Mucosa of descending colon (tissue), 3 donors: ENCODE data around the gene KDM1A. TPM values are rescaled to one million over a fixed set of nuclear protein-coding genes. Genes with fewer than 3 reads are reported as not detected.

Experiments
- ATAC-seq: fragments of 200-7000 bp; cut with Tn5 transposase; one replicate; pipeline ENCODE4 v1.9.1; 2020; ENCODE audit warnings: mild to moderate bottlenecking, moderate library complexity
- DNase-seq, 3 donors: peaks; one replicate each; pipeline ENCODE4 v3.0.0-alpha.2; 2020
- H3K36me3 ChIP-seq: fragments of 200-600 bp; one replicate; pipeline ENCODE4 v1.8.0; 2021; ENCODE audit warnings: low read depth, mild to moderate bottlenecking
- H3K4me1 ChIP-seq: fragments of 200-600 bp; one replicate; pipeline ENCODE4 v1.8.0; 2021; ENCODE audit warnings: low read depth, mild to moderate bottlenecking
- H3K4me3 ChIP-seq: fragments of 200-600 bp; one replicate; pipeline ENCODE4 v1.8.0; 2021; ENCODE audit warnings: mild to moderate bottlenecking
- H3K9me3 ChIP-seq: fragments of 200-600 bp; one replicate; pipeline ENCODE4 v1.8.0; 2021; ENCODE audit warnings: mild to moderate bottlenecking
- CTCF ChIP-seq: fragments of 200-600 bp; IDR thresholded peaks from one replicate; pipeline ENCODE4 v1.8.0; 2022; ENCODE audit warnings: antibody characterized with exemption, mild to moderate bottlenecking
- intact Hi-C, 2 donors: fragments of 100-400 bp; cut with DNase I in 1 of 2; cut with micrococcal nuclease in 1 of 2; formaldehyde crosslinking; loops; one replicate each; pipeline versions ENCODE4 v1.11.0 to v1.11.1; 2022; cut with DNase I, micrococcal nuclease
- total RNA-seq, 3 donors: library from RNA; stranded (reverse); fragmentation: NEBNext Ultra II Directional in 2 of 3; extraction: Animal tissue kit (Norgen Biotek cat#: 25700) in 2 of 3; gene quantifications; one replicate each; pipeline versions ENCODE4 v1.2.1 to v1.2.4, GENCODE V29; 2021 to 2023
- donor health status: DM: no; HTN: no; CAD: no; lungs with moderate emphysema.
- donor health status: DM: no; HTN: no; CAD: no.
- donor health status: DM: no; HTN: yes; CAD: no.

KDM1A gene
- total RNA-seq, 3 donors from 2014 or later: 37.5 to 61.3 (median 49.3) TPM

- no peaks in the 10 kb centered on the region for H3K9me3 ChIP-seq
- DNase-seq (no peak), ATAC-seq (no peak)
- H3K4me3 ChIP-seq: no peak overlapping the region
- H3K4me1 ChIP-seq: no peaks in the 10 kb centered on the region
- no peaks in the 10 kb centered on the region for H3K36me3 ChIP-seq
- TF ChIP-seq CTCF: no peak
- intact Hi-C loops: no loop called here
These were observed 89.8 kb downstream of the KDM1A start for GRCh38 chr1:23108918-23109533.

GRCh38 chr1:23110391-23110790 lies 91.1 kb downstream of the KDM1A start:
- intact Hi-C loops: no loop called here
- Histone ChIP-seq H3K9me3 (no peaks in the 10 kb centered on the region), H3K4me3 (no peak overlapping the region), H3K4me1 (no peaks in the 10 kb centered on the region), H3K36me3 (no peaks in the 10 kb centered on the region)
- no peak for DNase-seq
- no peak for TF ChIP-seq CTCF
- ATAC-seq: no peak

- Histone ChIP-seq H3K4me3 (no peak overlapping the region), H3K9me3 (no peaks in the 10 kb centered on the region), H3K36me3 (no peaks in the 10 kb centered on the region), H3K4me1 (peaks cover 5% of the 10 kb centered on the region)
- no peak for TF ChIP-seq CTCF
- intact Hi-C loops: no loop called here
- ATAC-seq (no peak), DNase-seq (no peak)
These were observed 92.6 kb downstream of the KDM1A start for GRCh38 chr1:23111600-23112535.

- H3K36me3 ChIP-seq: no peaks in the 10 kb centered on the region
- no peak overlapping the region for H3K4me3 ChIP-seq
- TF ChIP-seq CTCF: no peak
- DNase-seq: no peak
- H3K9me3 ChIP-seq: no peaks in the 10 kb centered on the region
- no peak for ATAC-seq
- intact Hi-C loops: no loop called here
- peaks cover 21% of the 10 kb centered on the region for H3K4me1 ChIP-seq
These were observed 95.3 kb downstream of the KDM1A start for GRCh38 chr1:23114424-23115079.

- Histone ChIP-seq H3K4me3 (no peak overlapping the region), H3K9me3 (no peaks in the 10 kb centered on the region), H3K36me3 (no peaks in the 10 kb centered on the region), H3K4me1 (peaks cover 32% of the 10 kb centered on the region)
- ATAC-seq: no peak
- TF ChIP-seq CTCF: no peak
- DNase-seq: no peak
- intact Hi-C loops: no loop called here
These were observed 97.1 kb downstream of the KDM1A start for GRCh38 chr1:23116216-23116836.
